ENCODE results near the gene LINGO4.
"Not testable (repeated sequence)": the region's sequence is repeated elsewhere in the genome, so short reads cannot be mapped to it uniquely, and the experiment has no call there.

LINGO4 gene

GRCh38 chr1:151813271-151813977 lies 8.2 kb upstream of the LINGO4 start:
- peak in 1 of 2 experiments; percentile 72 for DNase-seq

- no peak for DNase-seq
Observed at GRCh38 chr1:151811181-151811580, 6.0 kb upstream of the LINGO4 start.

- no peak for DNase-seq
Observed at GRCh38 chr1:151809985-151810556, 4.9 kb upstream of the LINGO4 start.

DNA sequence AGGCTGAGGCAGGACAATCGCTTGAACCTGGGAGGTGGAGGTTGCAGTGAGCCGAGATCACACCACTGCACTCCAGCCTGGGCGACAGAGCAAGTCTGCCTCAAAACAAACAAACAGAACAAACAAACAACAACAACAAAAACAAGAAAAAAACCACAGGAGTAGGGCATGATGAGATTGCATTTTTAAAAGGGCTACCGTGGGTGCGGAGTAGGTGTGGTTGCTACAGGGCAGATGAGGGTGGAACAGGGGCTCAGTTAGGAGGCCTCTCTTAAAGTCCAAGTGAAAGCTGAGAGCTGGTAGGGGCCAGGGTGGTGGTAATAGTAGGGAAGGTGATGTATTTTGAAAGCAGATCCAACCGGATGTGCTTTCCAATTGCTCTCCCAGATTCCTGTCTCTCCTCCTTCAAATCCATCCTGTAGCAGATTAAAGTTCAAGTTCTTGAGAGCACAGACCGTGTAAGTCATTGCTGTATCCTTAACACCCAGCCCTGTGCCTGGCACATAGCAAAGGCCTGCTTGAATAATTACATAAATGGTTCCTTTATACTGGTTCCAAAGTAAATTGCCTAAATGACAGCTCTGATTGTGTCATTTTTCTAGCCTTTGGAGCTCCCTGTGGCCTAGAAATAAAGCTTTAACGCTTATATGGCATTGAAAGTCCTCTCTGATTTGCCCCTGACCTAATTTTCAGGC lies 4.2 kb upstream of the LINGO4 start:
- no peak for DNase-seq

DNA sequence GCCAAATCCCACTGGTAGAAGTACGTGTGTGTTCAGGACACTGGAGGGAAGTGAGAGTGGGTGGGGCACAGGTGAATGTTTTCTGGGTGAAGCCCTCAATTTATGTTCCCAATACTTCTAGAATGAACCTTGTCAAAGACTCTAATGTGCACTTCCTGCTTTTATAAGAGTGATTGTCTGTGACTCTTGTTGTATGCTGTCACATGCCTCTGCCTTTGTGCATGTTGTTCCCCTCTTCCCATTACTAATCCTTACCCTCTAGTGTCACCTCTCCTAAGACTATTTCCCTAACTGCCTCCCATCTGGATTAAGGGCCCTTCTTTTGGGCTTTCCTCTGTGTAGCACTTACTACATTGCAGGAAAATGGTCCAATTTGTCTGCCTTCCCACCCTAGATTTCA lies 2.5 kb upstream of the LINGO4 start:
- DNase-seq, result no peak

DNA sequence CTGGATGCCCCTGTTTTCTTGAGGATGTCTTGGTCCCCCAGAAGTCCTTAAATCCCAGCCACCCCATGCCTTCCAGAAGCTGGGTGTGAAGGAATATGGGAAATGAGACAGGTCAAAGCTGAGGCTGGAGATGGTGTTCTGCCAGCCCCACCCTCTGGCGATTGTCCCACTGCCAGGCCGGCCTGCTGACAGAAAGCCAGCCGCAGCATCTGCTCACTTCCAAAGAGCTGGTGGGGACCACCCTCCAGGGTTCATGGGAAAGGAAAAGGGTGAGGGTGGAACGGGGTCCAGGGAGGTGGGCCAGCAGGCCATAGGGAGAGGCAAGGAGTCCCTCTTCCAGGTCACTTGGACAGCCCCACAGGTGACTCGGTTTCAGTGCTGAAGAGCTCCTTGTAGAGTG lies 1.9 kb upstream of the LINGO4 start:
- DNase-seq, result no peak

DNA sequence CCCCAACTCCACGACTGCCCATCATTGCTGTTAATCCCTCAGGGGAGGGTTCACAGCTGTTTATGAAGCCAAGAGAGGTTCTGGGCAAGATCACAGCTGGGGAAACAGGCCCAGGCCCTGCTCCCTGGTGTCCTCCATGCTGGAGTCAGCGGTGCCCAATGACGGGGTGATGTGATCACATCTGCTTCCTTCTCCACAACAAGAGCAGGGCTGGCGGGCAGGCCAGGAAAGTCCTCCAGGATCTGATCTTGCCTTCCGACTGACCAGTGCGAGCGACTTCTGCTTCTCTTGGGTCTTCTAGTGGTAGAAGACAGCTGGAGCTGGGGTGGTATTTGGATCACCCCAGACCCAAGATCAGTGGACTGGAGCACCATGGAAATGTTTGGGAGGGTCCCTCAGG lies 951 bp upstream of the LINGO4 start:
- no peak for DNase-seq

GRCh38 chr1:151803915-151804314 lies 1.3 kb downstream of the LINGO4 start:
- no peak for DNase-seq

- no peak for DNase-seq
Observed at GRCh38 chr1:151803164-151803563, 2.1 kb downstream of the LINGO4 start.

DNA sequence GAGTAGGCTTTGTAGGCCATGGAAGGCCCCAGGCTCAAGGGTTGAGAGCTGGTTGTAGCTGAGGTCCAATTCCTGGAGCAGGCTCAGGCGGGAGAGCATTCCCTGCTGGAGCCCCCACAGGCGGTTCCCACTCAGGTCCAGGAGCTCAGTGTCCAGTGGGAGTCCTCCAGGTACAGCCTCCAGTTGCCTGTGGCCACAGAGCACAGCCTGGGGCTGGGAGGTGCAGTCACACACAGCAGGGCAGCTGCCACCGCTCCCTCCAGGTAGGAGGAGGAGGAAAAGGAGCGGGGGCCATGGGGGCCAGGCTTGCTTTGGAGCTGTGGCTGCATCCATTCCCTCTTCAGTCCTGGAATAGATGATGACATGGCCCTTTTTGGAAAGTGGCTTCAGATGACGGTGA lies 2.8 kb downstream of the LINGO4 start:
- no peak for DNase-seq

DNA sequence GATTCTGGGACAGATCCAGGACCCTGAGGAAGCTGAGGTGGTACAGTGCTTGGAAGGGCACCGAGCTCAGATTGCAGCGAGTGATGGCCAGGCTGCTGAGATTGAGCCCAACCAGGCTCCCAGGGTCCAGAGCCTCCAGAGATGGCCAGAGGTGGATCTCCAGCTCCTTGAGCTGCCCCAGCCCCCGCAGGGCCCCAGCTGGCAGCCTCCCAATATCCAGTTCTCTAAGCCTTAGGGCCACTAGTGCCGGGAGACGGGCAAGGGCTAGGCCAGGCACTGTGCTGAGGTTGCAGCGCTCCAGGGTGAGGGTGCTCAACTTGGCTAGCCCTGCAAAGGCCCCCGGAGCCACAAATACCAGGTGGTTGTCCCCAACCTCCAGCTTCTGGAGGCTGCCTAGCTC lies 3.4 kb downstream of the LINGO4 start:
- no peak for DNase-seq

DNA sequence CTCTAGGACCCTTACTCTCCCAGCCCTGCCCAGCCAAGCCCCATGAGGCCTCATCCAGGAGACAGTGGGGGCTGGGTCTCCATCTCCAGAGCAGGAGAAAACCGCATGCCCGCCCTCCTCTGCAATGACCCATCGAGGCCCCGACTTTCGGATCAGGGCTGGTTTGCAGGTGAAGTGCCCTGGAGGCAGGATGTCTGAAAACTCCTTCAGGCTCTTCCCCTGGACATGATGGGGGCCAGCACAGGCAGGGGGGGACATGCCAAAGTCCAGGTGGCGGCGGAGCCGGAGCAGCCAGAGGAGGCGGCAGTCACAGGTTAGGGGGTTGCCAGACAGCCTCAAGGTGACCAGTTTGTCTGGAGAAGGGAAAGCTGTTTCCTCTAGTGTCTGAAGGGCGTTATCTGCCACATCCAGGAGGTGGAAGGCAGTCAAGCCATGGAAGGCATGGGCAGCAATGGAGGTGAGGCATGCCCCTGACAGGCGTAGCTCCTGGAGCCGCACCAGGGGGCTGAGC lies 3.9 kb downstream of the LINGO4 start:
- DNase-seq, result no peak

GRCh38 chr1:151800830-151801229 lies 4.4 kb downstream of the LINGO4 start:
- DNase-seq, result no peak

GRCh38 chr1:151799179-151800022 lies 5.8 kb downstream of the LINGO4 start:
- DNase-seq, result no peak

GRCh38 chr1:151798571-151798970 lies 6.6 kb downstream of the LINGO4 start:
- no peak for DNase-seq

- DNase-seq, result no peak
Observed at GRCh38 chr1:151790940-151791651, 14.1 kb downstream of the LINGO4 start.

DNA sequence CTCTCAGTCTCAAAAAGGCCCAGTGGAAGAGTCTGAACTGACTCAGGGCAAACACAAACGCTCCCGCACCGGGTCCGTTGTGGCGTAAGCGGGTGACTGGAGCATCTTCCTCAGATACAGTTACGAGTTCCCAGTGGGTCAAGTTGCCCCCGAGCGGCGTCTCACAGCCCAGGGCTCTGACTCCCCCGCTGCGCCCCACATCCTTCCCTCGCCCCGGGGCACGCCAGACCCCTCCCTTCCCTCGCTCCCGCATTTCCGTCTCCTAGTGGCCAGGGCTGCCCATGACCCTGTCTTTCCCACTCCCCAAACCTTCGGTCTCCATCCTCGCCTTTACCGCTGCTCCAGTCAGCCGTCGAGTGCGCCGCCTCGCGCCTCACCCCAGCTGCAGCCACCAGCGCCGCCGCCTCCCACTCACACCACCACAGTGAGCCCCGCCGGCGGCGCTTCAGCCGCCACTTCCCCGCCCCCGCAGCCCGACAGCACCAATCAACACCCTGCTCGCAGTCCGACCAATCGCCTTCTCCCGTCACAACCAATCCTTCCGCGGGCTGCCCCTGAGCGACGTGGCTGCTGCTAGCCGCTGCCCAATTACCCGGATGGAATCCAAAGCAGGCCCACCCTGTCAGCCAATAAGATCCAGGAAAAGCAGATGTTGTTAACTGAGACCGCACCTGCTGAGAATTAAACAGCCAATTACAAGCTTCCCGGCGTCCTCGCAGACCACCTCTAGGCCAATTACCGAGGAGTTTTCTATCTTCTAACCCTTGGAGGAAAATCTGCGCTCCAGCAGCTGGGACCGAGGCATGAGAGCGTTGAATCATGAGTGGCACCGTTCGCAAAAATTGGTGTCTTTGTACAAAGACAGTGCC lies 14.9 kb downstream of the LINGO4 start, which contains the start of gene TDRKH:
TSS of gene TDRKH (minus strand) at position 430 of the 869 bp plus-strand sequence. CDS start 7,478 bp downstream, outside the sequence.
- DNase-seq, result peak; percentile 88 to 99

- no peak for DNase-seq
Observed at GRCh38 chr1:151787689-151788088, 17.5 kb downstream of the LINGO4 start.

GRCh38 chr1:151783796-151784195 lies 21.4 kb downstream of the LINGO4 start:
- no peak for DNase-seq

DNA sequence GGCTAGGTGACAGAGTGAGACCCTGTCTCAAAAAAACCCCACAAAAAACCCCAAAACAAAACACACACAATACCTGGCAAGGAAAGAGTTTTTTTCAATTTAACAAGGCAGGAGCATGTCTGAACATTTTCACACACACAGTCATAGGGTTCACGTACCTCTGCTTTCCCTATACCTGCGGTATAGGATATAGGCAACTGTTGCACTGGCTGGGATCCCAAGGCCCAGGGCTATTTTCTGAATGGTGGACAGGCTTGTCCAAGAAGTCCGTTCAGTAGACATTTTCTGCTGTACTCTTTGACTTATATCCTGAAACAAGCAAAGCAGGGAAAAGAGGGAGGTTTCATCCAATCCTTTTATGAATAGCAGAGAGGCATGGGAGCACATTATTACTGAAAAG lies 22.5 kb downstream of the LINGO4 start:
- DNase-seq, result no peak

DNA sequence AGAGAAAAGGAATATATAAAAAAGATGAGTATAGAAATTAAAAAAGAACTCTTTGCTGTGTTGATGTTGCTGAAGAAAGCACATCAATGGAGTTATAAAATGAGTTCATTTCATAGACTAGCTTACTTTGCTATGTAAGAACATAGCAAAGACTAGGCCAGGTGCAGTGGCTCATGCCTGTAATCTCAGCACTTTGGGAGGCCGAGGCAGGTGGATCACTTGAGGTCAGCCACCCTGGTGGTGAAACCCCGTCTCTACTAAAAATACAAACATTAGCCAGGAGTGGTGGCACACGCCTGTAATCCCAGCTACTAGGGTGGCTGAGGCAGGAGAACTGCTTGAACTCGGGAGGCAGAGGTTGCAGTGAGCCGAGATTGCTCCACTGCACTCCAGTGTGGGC lies 23.2 kb downstream of the LINGO4 start:
- DNase-seq, result not testable (repeated sequence)
